ENCODE results near the gene BPIFB1.

- TF ChIP-seq POLR2A (IDR thresholded peaks at IDR 0.05): no peak
- TF ChIP-seq POLR2AphosphoS5 (IDR thresholded peaks at IDR 0.05): no peak
These were observed 16.1 kb downstream of the BPIFB1 start for GRCh38 chr20:33299111-33299603.

All from breast epithelium (tissue), 3 donors.